Right hindlimb (tissue), 1 donor: ENCODE data around the gene ATP8A2.
A peak's percentile ranks its signal among the peaks of the same experiment; 100 is the strongest.

Experiments used
- DNase-seq: peaks from one replicate; pipeline ENCODE4 v3.0.0-alpha.2; 2018

Gene ATP8A2

GRCh38 chr13:25645681-25646080 is 273.9 kb downstream of the ATP8A2 start:
- no peak for DNase-seq

GRCh38 chr13:25649001-25649633 is 277.3 kb downstream of the ATP8A2 start:
- no peak for DNase-seq

DNA sequence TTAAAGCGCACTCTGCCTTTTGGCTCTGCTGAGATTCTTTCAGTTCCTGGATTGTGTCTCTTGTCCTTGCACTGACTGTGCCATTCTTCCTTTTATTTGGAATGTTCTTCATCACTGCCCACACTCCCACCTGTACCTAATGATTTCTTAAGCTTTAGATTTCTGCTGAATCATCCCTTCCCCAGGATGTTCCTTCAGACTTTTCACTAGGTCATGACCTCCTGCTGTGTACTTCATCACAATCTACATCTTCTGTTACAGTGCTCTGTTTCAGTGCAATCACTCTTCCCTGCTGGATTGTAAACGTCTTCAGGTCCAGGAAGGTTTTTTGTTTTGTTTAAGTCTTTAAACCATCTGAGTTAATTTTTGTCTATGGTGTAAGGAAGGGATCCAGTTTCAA is 281.0 kb downstream of the ATP8A2 start:
- no peak for DNase-seq

DNA sequence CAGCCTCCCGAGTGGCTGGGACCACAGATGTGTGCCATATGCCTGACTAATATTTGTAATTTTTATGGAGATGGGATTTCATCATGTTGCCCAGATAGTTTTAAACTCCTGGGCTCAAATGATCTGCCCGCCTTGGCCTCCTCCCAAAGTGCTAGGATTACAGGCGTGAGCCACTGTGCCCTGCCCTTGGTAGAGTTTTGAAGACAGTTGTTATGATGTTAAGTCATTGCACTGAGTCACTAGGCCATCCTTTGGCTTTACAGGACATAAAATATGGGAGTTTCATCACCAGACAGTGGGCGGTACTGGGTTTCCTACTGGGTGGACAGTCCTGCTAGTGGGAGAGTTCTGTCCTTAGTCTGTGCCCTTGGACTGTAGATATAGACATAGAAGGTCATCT is 282.5 kb downstream of the ATP8A2 start:
- DNase-seq, result peak; percentile 29

GRCh38 chr13:25657157-25657556 is 285.4 kb downstream of the ATP8A2 start:
- no peak for DNase-seq

GRCh38 chr13:25659091-25659795 is 287.5 kb downstream of the ATP8A2 start:
- DNase-seq, result no peak

GRCh38 chr13:25660996-25661395 is 289.2 kb downstream of the ATP8A2 start:
- no peak for DNase-seq

DNA sequence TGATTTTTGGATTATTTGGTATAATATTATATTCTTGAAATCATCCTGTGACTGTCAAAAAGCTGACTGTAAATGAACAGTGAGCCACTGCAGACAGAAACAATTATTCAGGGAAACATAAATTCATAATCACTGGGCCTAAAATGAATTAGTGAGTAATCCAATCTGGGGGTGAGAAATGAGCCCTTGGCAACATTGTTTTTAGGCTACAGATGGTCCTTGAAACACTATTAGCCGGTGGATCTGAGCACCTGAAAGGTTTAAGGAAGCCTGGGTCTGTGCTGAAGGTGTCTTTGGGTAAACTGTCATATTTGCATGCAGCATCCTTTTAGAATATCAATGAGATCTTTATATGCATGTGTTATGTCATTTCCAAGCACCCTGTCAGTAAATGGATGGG is 290.7 kb downstream of the ATP8A2 start:
- no peak for DNase-seq

DNA sequence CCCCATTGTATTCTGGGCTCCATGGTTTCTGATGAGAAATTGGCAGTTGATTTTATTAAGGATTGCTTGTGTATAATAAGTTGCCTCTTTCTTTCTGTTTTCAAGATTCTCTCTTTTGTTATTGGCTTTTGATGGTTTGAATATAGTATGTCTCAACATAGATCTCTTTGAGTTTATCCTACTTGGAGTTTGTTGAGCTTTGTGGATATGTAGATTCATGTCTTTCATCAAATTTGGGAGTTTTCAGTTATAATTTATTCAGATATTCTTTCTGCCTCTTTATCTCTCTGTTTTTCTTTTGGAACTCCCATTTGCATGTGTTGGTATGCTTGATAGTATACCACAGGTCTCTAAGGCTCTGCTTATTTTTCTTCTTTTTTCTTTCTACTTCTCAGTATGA is 296.6 kb downstream of the ATP8A2 start:
- DNase-seq, result no peak

- DNase-seq, result no peak
Observed at GRCh38 chr13:25673711-25674110, 301.9 kb downstream of the ATP8A2 start.

GRCh38 chr13:25674371-25674770 is 302.6 kb downstream of the ATP8A2 start:
- DNase-seq, result no peak

DNA sequence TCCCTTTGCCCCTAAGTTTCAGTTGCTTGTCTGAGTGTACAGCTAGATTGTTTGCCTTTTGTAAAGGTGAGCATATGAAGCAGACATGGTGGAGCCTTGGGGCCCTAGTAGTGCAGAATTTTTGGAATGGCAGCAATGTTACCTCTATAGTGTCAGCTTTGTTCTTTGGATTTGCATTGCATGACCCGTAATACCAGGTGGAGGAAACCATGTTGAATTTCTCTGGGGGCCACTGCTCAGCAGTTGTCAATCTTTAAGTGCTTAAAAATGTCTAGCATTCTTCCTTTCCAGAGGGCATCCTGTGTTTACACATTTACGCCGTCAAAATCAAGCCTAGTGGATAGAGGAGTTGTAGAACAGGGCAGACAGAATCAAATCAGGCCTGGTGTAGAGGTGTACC is 303.3 kb downstream of the ATP8A2 start:
- DNase-seq, result no peak

DNA sequence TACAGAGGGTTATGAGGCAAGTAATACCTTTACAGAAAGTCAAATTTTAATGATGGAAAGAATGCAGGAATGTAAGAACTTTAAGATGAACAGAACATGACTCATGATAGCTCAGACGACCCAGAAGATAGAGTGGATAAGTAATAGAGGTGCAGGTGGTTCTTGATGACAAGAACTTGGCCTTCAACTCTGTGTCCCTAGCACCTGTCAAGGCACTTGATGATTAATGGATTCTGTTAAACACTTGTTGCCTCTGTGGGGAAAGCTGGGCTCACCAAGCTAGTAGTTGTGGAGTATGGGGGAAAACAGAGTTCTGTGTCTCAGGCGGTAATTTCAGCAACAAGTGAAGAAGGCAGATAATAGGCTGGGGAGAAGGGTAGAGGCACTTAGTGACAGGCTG is 306.2 kb downstream of the ATP8A2 start:
- DNase-seq, result no peak

DNA sequence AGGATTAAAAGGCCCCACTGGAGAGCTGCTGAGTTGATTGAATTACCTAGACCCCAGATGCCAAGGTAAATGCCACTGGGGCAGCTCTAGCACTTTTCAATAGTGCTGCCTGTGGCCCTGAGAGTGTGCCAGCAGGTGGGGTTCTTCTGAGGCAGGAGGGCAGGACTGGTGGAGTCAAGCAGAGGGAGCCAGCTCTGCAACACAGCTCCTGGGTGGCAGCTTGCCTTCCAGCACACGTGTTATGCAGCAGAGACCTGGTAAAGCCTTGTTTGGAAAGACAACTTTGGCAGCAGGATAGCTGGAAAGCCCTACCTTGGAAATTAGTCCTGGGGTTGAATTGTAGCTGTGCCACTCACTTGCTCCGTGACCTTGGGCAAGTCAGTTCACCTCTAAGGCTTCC is 306.6 kb downstream of the ATP8A2 start:
- no peak for DNase-seq

DNA sequence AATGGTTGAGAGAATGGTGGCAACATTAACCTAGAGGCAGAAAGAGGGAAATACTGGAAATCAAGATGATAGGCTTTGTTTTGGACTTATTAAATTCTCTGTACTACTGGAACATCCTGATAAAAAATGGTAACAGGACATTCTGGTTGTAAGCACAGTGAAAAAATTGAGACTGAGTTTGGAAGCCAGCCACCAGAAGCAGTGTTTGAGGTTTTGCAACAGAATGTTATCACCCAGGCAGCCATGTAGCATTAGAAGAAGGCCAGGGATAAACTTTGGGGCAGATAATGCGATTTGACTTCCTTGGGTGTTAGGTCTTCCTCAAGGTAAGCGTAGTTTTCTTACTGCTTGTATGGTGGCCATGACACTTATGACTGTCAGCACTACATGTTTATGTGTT is 307.4 kb downstream of the ATP8A2 start:
- DNase-seq, result no peak

DNA sequence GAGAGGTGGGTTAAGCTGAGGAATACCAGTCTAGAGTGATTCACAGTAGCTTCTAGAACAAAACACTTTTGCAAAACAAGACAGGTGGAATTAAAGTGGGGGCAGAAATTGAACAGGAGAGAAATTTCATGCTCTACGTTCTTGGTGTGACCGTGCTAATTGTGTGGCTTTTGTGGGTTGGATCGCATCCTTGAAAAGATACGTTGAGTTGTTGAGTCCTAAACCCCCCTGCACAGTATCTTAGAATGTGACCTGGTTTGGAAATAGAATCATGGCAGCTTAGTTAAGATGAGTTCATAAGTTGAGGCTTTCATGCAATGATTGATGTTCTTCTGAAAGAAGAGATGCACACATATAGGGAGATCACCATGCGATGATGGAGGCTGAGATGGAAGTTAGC is 308.2 kb downstream of the ATP8A2 start:
- no peak for DNase-seq

DNA sequence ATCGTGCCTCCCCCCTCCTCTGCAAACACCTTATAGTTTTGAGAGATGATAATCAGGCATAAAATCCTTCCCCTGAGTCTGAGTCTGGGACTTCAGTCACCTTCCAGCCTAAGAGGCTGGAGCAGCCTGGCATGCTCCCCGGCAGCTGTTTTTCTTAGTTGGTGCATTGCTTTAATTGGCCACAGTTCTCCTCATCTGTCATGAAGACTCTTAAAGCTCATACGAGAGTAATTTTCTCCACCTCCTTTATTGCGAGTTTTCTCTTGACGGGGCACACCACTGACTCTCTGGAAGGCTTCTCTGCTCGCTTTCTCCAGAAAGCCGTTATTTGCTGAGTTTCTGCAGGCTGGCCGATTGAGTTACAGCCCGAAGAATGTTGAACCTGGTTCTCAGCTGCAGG is 310.5 kb downstream of the ATP8A2 start:
- DNase-seq, result peak; percentile 42

- no peak for DNase-seq
Observed at GRCh38 chr13:25683056-25683455, 311.3 kb downstream of the ATP8A2 start.

GRCh38 chr13:25683662-25684370 is 312.0 kb downstream of the ATP8A2 start:
- no peak for DNase-seq

DNA sequence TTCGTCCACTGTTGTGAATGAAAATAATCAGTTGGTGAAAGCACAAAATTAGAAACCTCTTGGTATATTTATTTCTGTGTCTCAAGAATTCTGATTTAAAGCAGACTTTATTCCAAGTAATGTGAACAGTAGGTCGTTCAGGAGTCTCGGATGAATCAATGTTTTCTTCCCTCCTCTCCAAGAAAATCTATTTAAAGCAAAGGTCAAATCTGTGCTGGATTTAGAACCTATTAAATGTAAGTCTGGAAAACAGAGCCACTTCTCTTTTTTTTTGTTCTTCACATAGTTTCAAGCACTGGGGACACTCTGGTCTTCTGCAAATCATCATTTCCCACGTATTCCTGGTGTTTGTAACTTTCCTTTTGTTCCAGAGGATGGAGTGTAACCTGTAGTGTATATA is 312.7 kb downstream of the ATP8A2 start:
- no peak for DNase-seq

DNA sequence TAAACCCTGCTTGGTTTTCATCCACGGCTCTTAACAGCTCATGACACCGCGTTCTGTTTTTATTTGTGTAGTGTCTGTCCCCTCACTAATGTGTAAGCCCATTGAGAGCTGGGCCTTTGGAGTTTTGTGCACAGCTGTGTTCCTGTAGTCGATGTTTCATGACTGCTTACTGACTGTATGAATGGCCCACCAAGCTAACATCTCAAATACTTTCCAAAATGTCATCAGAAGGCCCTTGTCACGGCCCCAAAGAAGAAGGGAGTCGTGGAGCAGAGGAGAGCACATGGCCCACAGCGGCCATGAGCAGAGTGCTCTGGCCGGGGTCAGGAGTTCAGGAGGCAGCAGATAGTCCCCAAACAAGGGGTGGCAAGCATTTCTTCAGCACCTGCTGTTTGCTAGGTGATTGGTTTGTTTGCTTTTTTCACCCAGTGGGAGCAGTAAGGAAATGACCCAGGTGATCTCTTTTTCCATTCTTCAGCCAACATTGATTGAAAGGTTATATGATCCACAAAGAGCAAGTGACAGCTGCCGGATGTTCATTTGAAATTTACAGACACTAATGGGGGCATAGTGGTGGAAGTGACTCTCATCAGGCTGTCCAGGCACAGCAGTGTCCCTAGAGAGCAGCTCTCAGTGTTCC is 315.2 kb downstream of the ATP8A2 start:
- no peak for DNase-seq

DNA sequence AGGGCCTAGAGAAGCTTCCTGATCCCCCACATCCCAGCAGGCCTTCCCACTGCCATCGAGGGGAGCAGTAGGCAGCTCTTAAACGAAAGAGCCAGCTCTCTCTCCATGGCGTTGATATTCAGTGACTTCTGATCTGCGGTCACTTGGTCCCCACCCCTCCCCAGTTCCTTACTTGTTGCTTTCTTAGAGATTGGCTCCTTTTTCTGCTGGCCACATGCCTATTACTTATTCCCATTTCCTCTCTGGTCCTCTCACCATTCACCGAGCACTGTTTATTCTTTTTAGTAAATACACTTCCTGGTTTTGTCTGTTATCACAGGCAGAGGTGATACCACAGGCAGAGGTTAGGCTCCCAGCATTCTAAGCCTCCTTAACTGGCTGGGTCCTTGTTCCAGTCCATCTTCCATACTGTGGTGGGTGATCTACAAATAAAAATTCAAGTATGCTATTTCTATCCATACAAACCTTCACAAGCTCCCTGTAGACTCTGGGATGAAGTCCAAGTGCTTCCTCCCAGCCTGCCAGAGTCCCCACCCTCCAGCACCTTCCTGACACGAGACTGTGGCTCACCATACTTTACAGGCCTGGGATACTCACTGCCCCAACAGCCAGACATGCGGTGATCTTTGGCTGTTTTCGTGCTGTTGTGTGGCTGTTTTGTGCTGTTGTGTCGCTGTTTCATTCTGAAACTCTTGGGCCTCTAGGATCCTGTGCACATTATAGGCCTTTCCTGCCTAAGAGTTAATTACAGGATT is 315.9 kb downstream of the ATP8A2 start:
- DNase-seq, result peak; percentile 61

GRCh38 chr13:25688536-25688935 is 316.8 kb downstream of the ATP8A2 start:
- DNase-seq, result peak; percentile 59
